ENCODE data around the gene BNC2.

BNC2 gene

GRCh38 chr9:16673171-16673570 is 197.3 kb downstream of the BNC2 start:
- no peak overlapping the region for H3K4me3 ChIP-seq (ENCODE audit: low read depth, low read length)
- no peaks in the 10 kb centered on the region for H3K9me3 ChIP-seq (ENCODE audit: control insufficient read depth, insufficient read depth, low read depth, low read length)
- H3K27ac ChIP-seq (ENCODE audit: low read depth, low read length), result no peak overlapping the region
- H3K27me3 ChIP-seq (ENCODE audit: control insufficient read depth, insufficient read depth, low read length), result no peaks in the 10 kb centered on the region
- peaks cover 7% of the 10 kb centered on the region; the same call in 1 of the 2 replicates for H3K4me1 ChIP-seq (ENCODE audit: control insufficient read depth, insufficient read depth, low read length)
- H3K36me3 ChIP-seq (ENCODE audit: control insufficient read depth, insufficient read depth, low read length), result no peaks in the 10 kb centered on the region
- H3K9ac ChIP-seq (ENCODE audit: low read length), result no peak overlapping the region

- Histone ChIP-seq H3K36me3 (ENCODE audit: control insufficient read depth, insufficient read depth, low read length) (no peaks in the 10 kb centered on the region), H3K4me3 (ENCODE audit: low read depth, low read length) (no peak overlapping the region), H3K4me1 (ENCODE audit: control insufficient read depth, insufficient read depth, low read length) (peaks cover 7% of the 10 kb centered on the region; the same call in 1 of the 2 replicates), H3K9ac (ENCODE audit: low read length) (no peak overlapping the region), H3K9me3 (ENCODE audit: control insufficient read depth, insufficient read depth, low read depth, low read length) (no peaks in the 10 kb centered on the region), H3K27ac (ENCODE audit: low read depth, low read length) (no peak overlapping the region), H3K27me3 (ENCODE audit: control insufficient read depth, insufficient read depth, low read length) (no peaks in the 10 kb centered on the region)
These were observed 198.0 kb downstream of the BNC2 start for GRCh38 chr9:16672501-16672900.

GRCh38 chr9:16671591-16672137 is 198.8 kb downstream of the BNC2 start:
- H3K27me3 ChIP-seq (ENCODE audit: control insufficient read depth, insufficient read depth, low read length), result no peaks in the 10 kb centered on the region
- H3K4me3 ChIP-seq (ENCODE audit: low read depth, low read length), result no peak overlapping the region
- no peak overlapping the region for H3K9ac ChIP-seq (ENCODE audit: low read length)

GRCh38 chr9:16670791-16671190 is 199.7 kb downstream of the BNC2 start:
- Histone ChIP-seq H3K4me1 (ENCODE audit: control insufficient read depth, insufficient read depth, low read length) (peaks cover 7% of the 10 kb centered on the region; the same call in 1 of the 2 replicates), H3K36me3 (ENCODE audit: control insufficient read depth, insufficient read depth, low read length) (no peaks in the 10 kb centered on the region), H3K27ac (ENCODE audit: low read depth, low read length) (no peak overlapping the region), H3K27me3 (ENCODE audit: control insufficient read depth, insufficient read depth, low read length) (no peaks in the 10 kb centered on the region), H3K4me3 (ENCODE audit: low read depth, low read length) (no peak overlapping the region), H3K9me3 (ENCODE audit: control insufficient read depth, insufficient read depth, low read depth, low read length) (no peaks in the 10 kb centered on the region), H3K9ac (ENCODE audit: low read length) (no peak overlapping the region)

More at GRCh38 chr9:16671591-16672137, 198.8 kb downstream of the BNC2 start:
- Histone ChIP-seq H3K27ac (ENCODE audit: low read depth, low read length) (no peak overlapping the region), H3K9me3 (ENCODE audit: control insufficient read depth, insufficient read depth, low read depth, low read length) (no peaks in the 10 kb centered on the region), H3K4me1 (ENCODE audit: control insufficient read depth, insufficient read depth, low read length) (peaks cover 7% of the 10 kb centered on the region; the same call in 1 of the 2 replicates), H3K36me3 (ENCODE audit: control insufficient read depth, insufficient read depth, low read length) (no peaks in the 10 kb centered on the region)

- H3K36me3 ChIP-seq (ENCODE audit: control insufficient read depth, insufficient read depth, low read length), result no peaks in the 10 kb centered on the region
- no peaks in the 10 kb centered on the region for H3K9me3 ChIP-seq (ENCODE audit: control insufficient read depth, insufficient read depth, low read depth, low read length)
- H3K9ac ChIP-seq (ENCODE audit: low read length), result no peak overlapping the region
- H3K4me1 ChIP-seq (ENCODE audit: control insufficient read depth, insufficient read depth, low read length), result peaks cover 7% of the 10 kb centered on the region; the same call in 1 of the 2 replicates
- no peaks in the 10 kb centered on the region for H3K27me3 ChIP-seq (ENCODE audit: control insufficient read depth, insufficient read depth, low read length)
- H3K27ac ChIP-seq (ENCODE audit: low read depth, low read length), result no peak overlapping the region
- H3K4me3 ChIP-seq (ENCODE audit: low read depth, low read length), result no peak overlapping the region
These were observed 201.7 kb downstream of the BNC2 start for GRCh38 chr9:16668734-16669295.

GRCh38 chr9:16664211-16664610 is 206.3 kb downstream of the BNC2 start:
- Histone ChIP-seq H3K4me1 (ENCODE audit: control insufficient read depth, insufficient read depth, low read length) (no peaks in the 10 kb centered on the region), H3K9me3 (ENCODE audit: control insufficient read depth, insufficient read depth, low read depth, low read length) (no peaks in the 10 kb centered on the region), H3K9ac (ENCODE audit: low read length) (no peak overlapping the region), H3K27ac (ENCODE audit: low read depth, low read length) (no peak overlapping the region), H3K4me3 (ENCODE audit: low read depth, low read length) (no peak overlapping the region), H3K36me3 (ENCODE audit: control insufficient read depth, insufficient read depth, low read length) (no peaks in the 10 kb centered on the region), H3K27me3 (ENCODE audit: control insufficient read depth, insufficient read depth, low read length) (no peaks in the 10 kb centered on the region)

- H3K27me3 ChIP-seq (ENCODE audit: control insufficient read depth, insufficient read depth, low read length), result no peaks in the 10 kb centered on the region
- H3K9ac ChIP-seq (ENCODE audit: low read length), result no peak overlapping the region
- no peaks in the 10 kb centered on the region; the same call in 1 of the 2 replicates for H3K4me1 ChIP-seq (ENCODE audit: control insufficient read depth, insufficient read depth, low read length)
- H3K9me3 ChIP-seq (ENCODE audit: control insufficient read depth, insufficient read depth, low read depth, low read length), result no peaks in the 10 kb centered on the region
- H3K4me3 ChIP-seq (ENCODE audit: low read depth, low read length), result no peak overlapping the region
- no peak overlapping the region for H3K27ac ChIP-seq (ENCODE audit: low read depth, low read length)
- no peaks in the 10 kb centered on the region for H3K36me3 ChIP-seq (ENCODE audit: control insufficient read depth, insufficient read depth, low read length)
These were observed 208.7 kb downstream of the BNC2 start for GRCh38 chr9:16661816-16662215.

GRCh38 chr9:16659096-16659495 is 211.4 kb downstream of the BNC2 start:
- no peak overlapping the region for H3K4me3 ChIP-seq (ENCODE audit: low read depth, low read length)
- peaks cover 24% of the 10 kb centered on the region for H3K4me1 ChIP-seq (ENCODE audit: control insufficient read depth, insufficient read depth, low read length)
- no peaks in the 10 kb centered on the region for H3K36me3 ChIP-seq (ENCODE audit: control insufficient read depth, insufficient read depth, low read length)
- no peak overlapping the region for H3K9ac ChIP-seq (ENCODE audit: low read length)
- no peaks in the 10 kb centered on the region for H3K9me3 ChIP-seq (ENCODE audit: control insufficient read depth, insufficient read depth, low read depth, low read length)
- H3K27me3 ChIP-seq (ENCODE audit: control insufficient read depth, insufficient read depth, low read length), result no peaks in the 10 kb centered on the region
- H3K27ac ChIP-seq (ENCODE audit: low read depth, low read length), result no peak overlapping the region

- H3K4me3 ChIP-seq (ENCODE audit: low read depth, low read length), result no peak overlapping the region
- H3K9me3 ChIP-seq (ENCODE audit: control insufficient read depth, insufficient read depth, low read depth, low read length), result no peaks in the 10 kb centered on the region
- H3K36me3 ChIP-seq (ENCODE audit: control insufficient read depth, insufficient read depth, low read length), result no peaks in the 10 kb centered on the region
- H3K27ac ChIP-seq (ENCODE audit: low read depth, low read length), result no peak overlapping the region
- no peaks in the 10 kb centered on the region for H3K27me3 ChIP-seq (ENCODE audit: control insufficient read depth, insufficient read depth, low read length)
- H3K4me1 ChIP-seq (ENCODE audit: control insufficient read depth, insufficient read depth, low read length), result peaks cover 48% of the 10 kb centered on the region
- H3K9ac ChIP-seq (ENCODE audit: low read length), result no peak overlapping the region
These were observed 213.9 kb downstream of the BNC2 start for GRCh38 chr9:16656432-16657169.

GRCh38 chr9:16654596-16655126 is 215.8 kb downstream of the BNC2 start:
- no peaks in the 10 kb centered on the region for H3K36me3 ChIP-seq (ENCODE audit: control insufficient read depth, insufficient read depth, low read length)
- peak overlapping the region; percentile 7; the same call in 1 of the 2 replicates for H3K27ac ChIP-seq (ENCODE audit: low read depth, low read length)
- H3K27me3 ChIP-seq (ENCODE audit: control insufficient read depth, insufficient read depth, low read length), result no peaks in the 10 kb centered on the region
- no peak overlapping the region for H3K9ac ChIP-seq (ENCODE audit: low read length)
- no peak overlapping the region; the same call in 1 of the 2 replicates for H3K4me3 ChIP-seq (ENCODE audit: low read depth, low read length)
- H3K4me1 ChIP-seq (ENCODE audit: control insufficient read depth, insufficient read depth, low read length), result peaks cover 48% of the 10 kb centered on the region
- no peaks in the 10 kb centered on the region for H3K9me3 ChIP-seq (ENCODE audit: control insufficient read depth, insufficient read depth, low read depth, low read length)
